MCF 10A (cell line): ENCODE measurements around the gene AFAP1L1. TPM values are rescaled to one million over a fixed set of nuclear protein-coding genes. Genes with fewer than 3 reads are reported as not detected.

Experiments
- BruUV-seq: library from RNA; stranded (reverse); fragments of 400-500 nt; replicated peaks from 2 replicates; lab custom pipeline; 2021; lab: Mats Ljungman, UMichigan
- CTCF ChIA-PET: fragments of 300-600 bp; sonication (Branson Sonifier 250); formaldehyde crosslinking; extraction: SDS; loops from one replicate; lab custom pipeline; 2021; ENCODE audit warnings: antibody characterized with exemption, inconsistent platforms; lab: Yijun Ruan, JAX
- POLR2A ChIA-PET: fragments of 300-600, 350-650 bp; sonication (Branson Sonifier 250); formaldehyde crosslinking; extraction: SDS; loops from one replicate; lab custom pipeline; 2020; ENCODE audit warnings: antibody characterized with exemption, inconsistent platforms; lab: Yijun Ruan, JAX
- DNase-seq: peaks from one replicate; pipeline ENCODE4 v3.0.0-alpha.2; 2018; ENCODE audit not compliant: unreplicated experiment
- H3K27ac Mint-ChIP-seq: one replicate; pipeline ENCODE4 v1.8.0; 2022; ENCODE audit warnings: mild to moderate bottlenecking, low read depth, mixed read lengths; ENCODE audit not compliant: unreplicated experiment
- H3K27me3 Mint-ChIP-seq: one replicate; pipeline ENCODE4 v1.8.0; 2022; ENCODE audit warnings: mixed read lengths; ENCODE audit not compliant: insufficient read depth, unreplicated experiment
- H3K36me3 Mint-ChIP-seq: one replicate; pipeline ENCODE4 v1.8.0; 2022; ENCODE audit warnings: mild to moderate bottlenecking, moderate library complexity, mixed read lengths; ENCODE audit not compliant: insufficient read depth, unreplicated experiment
- H3K4me1 Mint-ChIP-seq: one replicate; pipeline ENCODE4 v1.8.0; 2022; ENCODE audit warnings: mixed read lengths; ENCODE audit not compliant: insufficient read depth, unreplicated experiment
- H3K4me3 Mint-ChIP-seq: one replicate; pipeline ENCODE4 v1.8.0; 2022; ENCODE audit warnings: mild to moderate bottlenecking, moderate library complexity, mixed read lengths; ENCODE audit not compliant: unreplicated experiment
- H3K9me3 Mint-ChIP-seq: one replicate; pipeline ENCODE4 v1.8.0; 2022; ENCODE audit warnings: mixed read lengths; ENCODE audit not compliant: unreplicated experiment
- intact Hi-C: fragments of 100-400 bp; cut with micrococcal nuclease; formaldehyde crosslinking; loops from 2 replicates; pipeline ENCODE4 v1.14.1; 2022
- total RNA-seq: library from RNA; stranded (reverse); gene quantifications from 2 replicates; pipeline ENCODE4 v1.2.3, GENCODE V29; 2022
- TF ChIP-seq, protein P1 (sequence below): fragments of 200-600 bp; IDR thresholded peaks from one replicate; pipeline ENCODE4 v1.8.0; 2022; ENCODE audit warnings: antibody characterized with exemption, mild to moderate bottlenecking; ENCODE audit not compliant: unreplicated experiment

The AFAP1L1 gene
- total RNA-seq, 1 experiment from 2014 or later = 4.8 TPM

DNA sequence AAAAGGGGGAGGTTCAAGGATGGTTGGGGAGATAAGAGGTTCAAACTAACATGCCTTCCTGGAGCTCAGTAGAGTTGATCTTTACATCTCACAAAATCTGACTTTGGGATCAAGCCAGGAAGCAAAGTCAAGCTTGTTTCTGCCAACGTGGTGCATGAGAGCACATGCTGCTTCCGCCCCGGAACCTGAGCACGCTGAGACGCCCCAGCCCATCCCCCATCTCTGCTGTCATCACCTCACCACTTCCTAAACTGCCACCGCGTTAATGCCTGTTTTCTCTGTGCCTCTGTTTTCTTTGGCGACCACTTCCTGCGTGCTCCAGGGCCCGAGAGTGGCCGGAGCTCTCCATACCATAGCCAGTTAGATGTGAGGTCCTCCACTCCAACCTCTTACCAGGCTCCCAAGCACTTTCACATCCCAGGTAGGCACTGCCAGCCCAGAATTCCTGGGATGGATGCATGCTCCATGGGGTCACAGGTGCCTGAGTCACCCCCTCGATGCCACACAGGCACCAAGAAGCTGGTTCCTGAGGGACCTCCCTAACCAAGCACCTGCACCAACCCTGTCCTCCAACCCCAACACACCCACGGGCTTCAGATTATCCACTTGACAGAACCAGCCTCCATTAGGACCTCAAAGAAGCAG lies 31.2 kb upstream of the AFAP1L1 start:
- Mint-ChIP-seq H3K27me3 (no peaks in the 10 kb centered on the region), H3K9me3 (no peaks in the 10 kb centered on the region), H3K4me1 (peaks cover 7% of the 10 kb centered on the region), H3K27ac (no peak overlapping the region), H3K4me3 (no peak overlapping the region), H3K36me3 (peaks cover 74% of the 10 kb centered on the region)
- intact Hi-C loops = no loop called here
- BruUV-seq = no TSS peak
- TF ChIP-seq, protein P1, sequence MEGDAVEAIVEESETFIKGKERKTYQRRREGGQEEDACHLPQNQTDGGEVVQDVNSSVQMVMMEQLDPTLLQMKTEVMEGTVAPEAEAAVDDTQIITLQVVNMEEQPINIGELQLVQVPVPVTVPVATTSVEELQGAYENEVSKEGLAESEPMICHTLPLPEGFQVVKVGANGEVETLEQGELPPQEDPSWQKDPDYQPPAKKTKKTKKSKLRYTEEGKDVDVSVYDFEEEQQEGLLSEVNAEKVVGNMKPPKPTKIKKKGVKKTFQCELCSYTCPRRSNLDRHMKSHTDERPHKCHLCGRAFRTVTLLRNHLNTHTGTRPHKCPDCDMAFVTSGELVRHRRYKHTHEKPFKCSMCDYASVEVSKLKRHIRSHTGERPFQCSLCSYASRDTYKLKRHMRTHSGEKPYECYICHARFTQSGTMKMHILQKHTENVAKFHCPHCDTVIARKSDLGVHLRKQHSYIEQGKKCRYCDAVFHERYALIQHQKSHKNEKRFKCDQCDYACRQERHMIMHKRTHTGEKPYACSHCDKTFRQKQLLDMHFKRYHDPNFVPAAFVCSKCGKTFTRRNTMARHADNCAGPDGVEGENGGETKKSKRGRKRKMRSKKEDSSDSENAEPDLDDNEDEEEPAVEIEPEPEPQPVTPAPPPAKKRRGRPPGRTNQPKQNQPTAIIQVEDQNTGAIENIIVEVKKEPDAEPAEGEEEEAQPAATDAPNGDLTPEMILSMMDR = no peak
- ChIA-PET POLR2A (interaction anchor here (1.2 kb wide), 1 partner anchor 98 kb away, joined by 3 read pairs; no protein-coding TSS in a partner anchor), CTCF (interaction anchor here (0.7 to 1.8 kb wide), 6 partner anchors 11 to 510 kb away, joined by 3 to 9 read pairs (median 4); no protein-coding TSS in a partner anchor)
- no peak for DNase-seq

DNA sequence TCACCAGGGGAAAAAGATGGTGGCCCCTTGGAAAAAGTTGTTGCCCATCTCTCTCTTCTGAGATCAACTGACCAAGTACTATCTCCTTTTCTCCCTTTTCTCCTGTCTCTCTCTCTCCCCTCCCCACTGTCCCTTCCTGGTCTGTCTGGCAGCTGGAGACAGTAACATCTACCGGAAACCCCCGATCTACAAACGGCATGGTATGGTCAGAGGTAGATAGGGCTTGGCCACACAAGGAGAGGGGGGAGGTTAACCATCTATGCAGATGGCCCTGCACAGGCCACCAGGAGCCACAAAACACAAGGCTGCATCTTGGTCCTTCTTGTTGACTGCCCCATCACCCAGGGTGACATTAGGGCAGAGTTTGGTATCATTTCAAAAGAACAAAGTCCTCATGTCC lies 29.3 kb upstream of the AFAP1L1 start:
- BruUV-seq = no TSS peak
- intact Hi-C loops = no loop called here
- H3K4me3 Mint-ChIP-seq = no peak overlapping the region
- H3K27ac Mint-ChIP-seq = no peak overlapping the region
- CTCF ChIA-PET = interaction anchor here (0.5 to 1.2 kb wide), 3 partner anchors 9 to 115 kb away, joined by 3 to 5 read pairs (median 3); no protein-coding TSS in a partner anchor
- TF ChIP-seq, protein P1 = no peak
- peaks cover 7% of the 10 kb centered on the region for H3K4me1 Mint-ChIP-seq
- POLR2A ChIA-PET = interaction anchor here (0.6 kb wide), 1 partner anchor 901 kb away, joined by 3 read pairs; no protein-coding TSS in a partner anchor
- H3K9me3 Mint-ChIP-seq = no peaks in the 10 kb centered on the region
- H3K36me3 Mint-ChIP-seq = peaks cover 76% of the 10 kb centered on the region
- DNase-seq = no peak
- no peaks in the 10 kb centered on the region for H3K27me3 Mint-ChIP-seq

DNA sequence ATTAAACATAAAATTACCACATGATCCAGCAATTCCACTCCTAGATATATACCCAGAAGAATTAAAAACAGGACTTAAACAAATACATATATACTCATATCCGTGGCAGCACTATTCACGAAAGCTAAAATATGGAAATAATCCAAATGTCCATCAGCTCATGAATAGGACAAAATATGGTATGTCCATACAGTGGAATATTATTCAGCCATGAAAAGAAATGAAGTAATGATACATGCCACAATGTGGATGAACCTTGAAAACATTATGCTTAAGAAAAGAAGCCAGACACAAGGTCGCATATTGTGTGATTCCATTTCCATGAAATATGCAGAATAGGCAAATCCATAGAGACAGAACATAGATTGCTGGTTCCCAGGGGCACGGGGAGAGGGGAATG lies 24.8 kb upstream of the AFAP1L1 start:
- Mint-ChIP-seq H3K36me3 (peaks cover 90% of the 10 kb centered on the region), H3K4me3 (no peak overlapping the region), H3K4me1 (no peaks in the 10 kb centered on the region), H3K27me3 (no peaks in the 10 kb centered on the region), H3K9me3 (no peaks in the 10 kb centered on the region), H3K27ac (no peak overlapping the region)
- intact Hi-C loops = no loop called here
- no peak for DNase-seq
- POLR2A ChIA-PET = interaction anchor here (1.5 to 2.2 kb wide), 2 partner anchors 8 to 22 kb away, joined by 7 to 9 read pairs; no protein-coding TSS in a partner anchor
- no TSS peak for BruUV-seq
- TF ChIP-seq, protein P1 = no peak
- CTCF ChIA-PET = interaction anchor here (0.6 to 2.0 kb wide), 9 partner anchors 8 to 506 kb away, joined by 3 to 8 read pairs (median 4); no protein-coding TSS in a partner anchor

DNA sequence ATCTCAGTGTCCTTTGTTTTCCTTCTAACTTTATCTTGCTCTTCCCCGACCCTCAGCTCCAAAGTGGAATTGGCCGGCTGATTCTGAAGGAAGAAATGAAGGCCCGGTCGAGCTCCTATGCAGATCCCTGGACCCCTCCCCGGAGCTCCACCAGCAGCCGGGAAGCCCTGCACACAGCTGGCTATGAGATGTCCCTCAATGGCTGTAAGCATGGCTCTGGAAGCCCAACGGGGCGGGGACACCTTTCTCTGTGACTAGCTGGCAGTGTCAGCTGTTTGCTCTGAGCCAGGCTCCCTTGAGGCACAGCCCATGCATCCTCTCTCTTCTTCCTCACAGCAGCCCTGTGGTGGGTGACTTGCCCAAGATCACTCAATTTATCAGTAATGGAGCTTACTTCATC lies 23.9 kb upstream of the AFAP1L1 start:
- Mint-ChIP-seq H3K36me3 (peaks cover 91% of the 10 kb centered on the region), H3K4me3 (no peak overlapping the region), H3K27me3 (no peaks in the 10 kb centered on the region), H3K9me3 (no peaks in the 10 kb centered on the region), H3K27ac (no peak overlapping the region), H3K4me1 (no peaks in the 10 kb centered on the region)
- ChIA-PET CTCF (interaction anchor here (0.5 to 1.3 kb wide), 4 partner anchors 12 to 468 kb away, joined by 3 to 4 read pairs (median 3); no protein-coding TSS in a partner anchor), POLR2A (interaction anchor here (0.7 to 2.2 kb wide), 2 partner anchors 13 to 21 kb away, joined by 4 to 7 read pairs; no protein-coding TSS in a partner anchor)
- TF ChIP-seq, protein P1 = no peak
- no TSS peak for BruUV-seq
- no peak for DNase-seq
- intact Hi-C loops = no loop called here
